ENCODE data around the gene PDE10A. TPM values are rescaled to one million over a fixed set of nuclear protein-coding genes. Genes with fewer than 3 reads are reported as not detected.

PDE10A gene
- total and polyA plus RNA-seq, 9 donors: 5.9 to 344 (median 88.7) TPM

DNA sequence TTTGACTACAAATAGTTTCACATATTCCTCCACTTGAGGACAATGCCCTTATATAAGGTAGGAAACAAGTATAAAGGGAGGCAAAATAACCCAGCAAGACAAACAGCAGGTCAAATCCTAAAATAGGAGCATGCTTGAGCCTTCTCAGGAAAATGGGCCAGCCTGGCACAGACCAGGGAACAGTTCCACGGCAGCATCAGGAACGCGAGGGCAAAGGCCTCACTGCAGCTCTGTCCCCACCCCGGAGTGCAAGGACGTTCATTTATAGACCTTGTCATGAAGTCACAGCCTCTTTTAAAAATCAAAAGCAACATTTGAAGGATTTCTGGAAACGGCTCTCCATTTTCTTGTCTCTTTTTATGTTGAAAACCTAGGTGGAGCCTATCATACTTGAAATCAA is 17.1 kb downstream of the PDE10A start:
- DNase-seq: no peak
- intact Hi-C loops (cut with DNase I): no loop called here
- H3K27ac ChIP-seq: no peak overlapping the region
- H3K9me3 ChIP-seq: no peaks in the 10 kb centered on the region
- H3K27me3 ChIP-seq: no peaks in the 10 kb centered on the region
- H3K4me1 ChIP-seq (ENCODE audit: insufficient read depth): no peaks in the 10 kb centered on the region
- 76 to 86% (median 77%) methylated on average over 6 of the region's 6 CpGs for WGBS, 3 donors
- TF ChIP-seq CTCF (IDR thresholded peaks at IDR 0.05): no peak
- no peak overlapping the region for H3K4me3 ChIP-seq
- H3K36me3 ChIP-seq: no peaks in the 10 kb centered on the region

- Histone ChIP-seq H3K4me3 (no peak overlapping the region), H3K9me3 (no peaks in the 10 kb centered on the region), H3K4me1 (ENCODE audit: insufficient read depth) (no peaks in the 10 kb centered on the region), H3K27ac (no peak overlapping the region), H3K36me3 (no peaks in the 10 kb centered on the region), H3K27me3 (no peaks in the 10 kb centered on the region)
- intact Hi-C loops (cut with DNase I): no loop called here
- no peak for TF ChIP-seq EP300 (IDR thresholded peaks at IDR 0.05)
- TF ChIP-seq CTCF (IDR thresholded peaks at IDR 0.05): no peak
- no peak for TF ChIP-seq POLR2A (IDR thresholded peaks at IDR 0.05)
- WGBS, 3 donors: 83 to 89% (median 89%) methylated on average over 15 of the region's 15 CpGs
- no peak for DNase-seq
Measured at GRCh38 chr6:165644586-165645266, 18.3 kb downstream of the PDE10A start.

DNA sequence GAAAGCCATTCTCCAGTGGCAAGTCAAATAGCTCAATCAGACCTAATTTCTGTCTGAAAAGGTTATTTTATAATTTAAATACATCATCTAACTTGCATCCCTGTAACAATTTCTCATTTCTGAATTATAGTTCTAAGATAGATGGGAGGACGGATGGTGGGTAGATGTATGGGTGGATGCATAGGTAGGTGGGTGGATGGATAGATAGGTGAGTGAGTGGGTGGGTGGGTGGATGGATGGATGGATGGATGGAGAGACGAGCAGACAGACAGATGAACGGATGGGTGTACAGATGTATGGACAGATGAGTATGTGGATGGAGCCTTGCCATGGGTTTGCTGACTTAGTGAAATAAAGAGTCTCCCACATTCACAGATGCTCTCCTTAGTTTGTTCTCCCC is 20.0 kb downstream of the PDE10A start:
- Histone ChIP-seq H3K36me3 (no peaks in the 10 kb centered on the region), H3K4me1 (ENCODE audit: insufficient read depth) (no peaks in the 10 kb centered on the region), H3K27me3 (no peaks in the 10 kb centered on the region), H3K4me3 (no peak overlapping the region), H3K27ac (no peak overlapping the region), H3K9me3 (no peaks in the 10 kb centered on the region)
- TF ChIP-seq EP300 (IDR thresholded peaks at IDR 0.05): no peak
- no peak for TF ChIP-seq POLR2A (IDR thresholded peaks at IDR 0.05)
- no peak for TF ChIP-seq CTCF (IDR thresholded peaks at IDR 0.05)
- 60 to 80% (median 78%) methylated on average over 3 of the region's 3 CpGs for WGBS, 3 donors
- intact Hi-C loops (cut with DNase I): no loop called here
- DNase-seq: no peak

- 85 to 88% (median 88%) methylated on average over 15 of the region's 15 CpGs for WGBS, 3 donors
Measured at GRCh38 chr6:165641672-165642156, 21.3 kb downstream of the PDE10A start.

More at GRCh38 chr6:165641672-165642156, 21.3 kb downstream of the PDE10A start:
- Histone ChIP-seq H3K4me1 (ENCODE audit: insufficient read depth) (peaks cover 6% of the 10 kb centered on the region), H3K27me3 (no peaks in the 10 kb centered on the region), H3K9me3 (no peaks in the 10 kb centered on the region), H3K36me3 (no peaks in the 10 kb centered on the region), H3K4me3 (no peak overlapping the region), H3K27ac (no peak overlapping the region)
- TF ChIP-seq EP300 (IDR thresholded peaks at IDR 0.05) (no peak), CTCF (IDR thresholded peaks at IDR 0.05) (no peak), POLR2A (IDR thresholded peaks at IDR 0.05) (no peak)
- DNase-seq: no peak
- intact Hi-C loops (cut with DNase I): no loop called here

Measured in ovary (tissue), 9 donors.